ENCODE results near the gene KIF18A. TPM values are rescaled to one million over a fixed set of nuclear protein-coding genes. Genes with fewer than 3 reads are reported as not detected.

Gene KIF18A
- total and polyA plus RNA-seq, 9 of the 15 experiments (the other 6 are each of a cell fraction or from before 2014, with no cell fraction given) = 15.1 to 36.1 (median 24.3) TPM

- TF ChIP-seq NR3C1 (CRISPR knock-in tag; IDR thresholded peaks at IDR 0.05) (no peak), NFIX (CRISPR knock-in tag; IDR thresholded peaks at IDR 0.05; ENCODE audit: low read depth) (no peak), ZNF311 (CRISPR knock-in tag; IDR thresholded peaks at IDR 0.05) (no peak)
These were observed 59.1 kb downstream of the KIF18A start (continued) for GRCh38 chr11:28048812-28049211.

GRCh38 chr11:28043930-28044709 is 63.8 kb downstream of the KIF18A start:
- FAIRE-seq (no peak), DNase-seq (ENCODE audit: extremely low read depth in 1 of 4, low spot score in 3 of 4) (no peak), ATAC-seq (no peak)
- no TSS peak for BruUV-seq (replicated peaks)
- H3K79me2 ChIP-seq (ENCODE audit: control insufficient read depth, insufficient read depth, low read length) = no peaks in the 10 kb centered on the region
- peaks cover 8% of the 10 kb centered on the region; the same call in 2 of the 3 replicates for H3K36me3 ChIP-seq (ENCODE audit: control insufficient read depth, insufficient read depth, low read length)
- H2AFZ ChIP-seq (ENCODE audit: low read depth, low read length) = no peak overlapping the region
- intact Hi-C loops (cut with micrococcal nuclease) (no loop called here), in situ Hi-C loops (cut with MboI) (no loop called here)
- H3K27me3 ChIP-seq (ENCODE audit: control insufficient read depth in 2 of 2, insufficient read depth in 2 of 2, low read length in 2 of 2) = no peaks in the 10 kb centered on the region
- no peaks in the 10 kb centered on the region for H4K20me1 ChIP-seq (replicated peaks; ENCODE audit: control insufficient read depth, insufficient read depth, low read length)
- H3K9ac ChIP-seq (ENCODE audit: insufficient read depth in 1 of 2, low read depth in 2 of 2, low read length in 2 of 2) = no peak overlapping the region
- ChIA-PET POLR2A (interaction anchor here (1.2 kb wide), 1 partner anchor 64 kb away, joined by 3 read pairs; the partner anchor contains the start of genes KIF18A and METTL15), CTCF (ENCODE audit: low intra/inter-chr PET ratio) (no interaction called here)
- no peak overlapping the region for H3K4me2 ChIP-seq (ENCODE audit: insufficient read depth, low read length)
- 93% methylated on average over 3 of the region's 3 CpGs for WGBS (ENCODE audit: insufficient coverage, low coverage, missing lambda C conversion rate)
- H3K27ac ChIP-seq (ENCODE audit: extremely low read depth, low read depth, low read length) = no peak overlapping the region
- H3K9me3 ChIP-seq (replicated peaks; ENCODE audit: control insufficient read depth, insufficient read depth, low read depth, low read length) = no peaks in the 10 kb centered on the region
- H3K4me1 ChIP-seq (replicated peaks in 1 of 2; ENCODE audit: control insufficient read depth in 2 of 2, insufficient read depth in 2 of 2, low read length in 2 of 2) = no peaks in the 10 kb centered on the region
- TF ChIP-seq CAMTA2 (CRISPR knock-in tag; conservative IDR thresholded peaks at IDR 0.05) (no peak), PYGO2 (tag; IDR thresholded peaks at IDR 0.05) (no peak), GABPB1 (CRISPR knock-in tag; IDR thresholded peaks at IDR 0.05) (no peak), E2F5 (CRISPR knock-in tag; IDR thresholded peaks at IDR 0.05) (no peak)
- H3K4me3 ChIP-seq = no peak overlapping the region
- H3K9me1 ChIP-seq (ENCODE audit: control insufficient read depth, insufficient read depth, low read length) = no peaks in the 10 kb centered on the region

Data from K562 (cell line).